A673 (cell line): ENCODE data around the gene PNKD. TPM values are rescaled to one million over a fixed set of nuclear protein-coding genes. Genes with fewer than 3 reads are reported as not detected.

Experiments
- BruUV-seq: library from RNA; stranded (reverse); fragments of 400-500 nt; replicated peaks from 2 replicates; lab custom pipeline; 2021; lab: Mats Ljungman, UMichigan
- CTCF ChIA-PET: fragments of 300-600 bp; sonication (Branson Sonifier 250); formaldehyde crosslinking; loops from one replicate; lab custom pipeline; 2022; ENCODE audit warnings: antibody characterized with exemption; lab: Charles Lee
- POLR2A ChIA-PET: fragments of 300-600 bp; sonication (Branson Sonifier 250); formaldehyde crosslinking; loops from one replicate; lab custom pipeline; 2022; ENCODE audit warnings: antibody characterized with exemption; ENCODE audit not compliant: low non-redundant PET; lab: Charles Lee
- DNase-seq: peaks from one replicate; pipeline ENCODE4 v3.0.0-alpha.2; 2015; ENCODE audit warnings: low spot score
- H3K27ac ChIP-seq: fragments of 200-600 bp; sonication (generic); 2 replicates; pipeline ENCODE4 v1.5.1; 2016; ENCODE audit warnings: mixed run types, low read depth, mild to moderate bottlenecking, mixed read lengths, antibody characterized with exemption, low read length; ENCODE audit not compliant: poor library complexity, severe bottlenecking
- H3K27me3 ChIP-seq: fragments of 200-600 bp; sonication (generic); replicated peaks from 2 replicates; pipeline ENCODE4 v1.6.1; 2017; ENCODE audit warnings: mixed run types, low read depth, mild to moderate bottlenecking, mixed read lengths, antibody characterized with exemption, low read length; ENCODE audit not compliant: insufficient read depth, poor library complexity
- H3K36me3 ChIP-seq: fragments of 200-600 bp; sonication (generic); 2 replicates; pipeline ENCODE4 v1.6.1; 2016; ENCODE audit warnings: mixed run types, mild to moderate bottlenecking, mixed read lengths, antibody characterized with exemption, low read length; ENCODE audit not compliant: insufficient read depth, poor library complexity, severe bottlenecking
- H3K4me1 ChIP-seq: fragments of 200-600 bp; sonication (generic); 2 replicates; pipeline ENCODE4 v1.6.1; 2017; ENCODE audit warnings: mixed run types, mild to moderate bottlenecking, mixed read lengths, antibody characterized with exemption, low read length; ENCODE audit not compliant: insufficient read depth, poor library complexity, severe bottlenecking
- H3K4me3 ChIP-seq: fragments of 200-600 bp; sonication (generic); 2 replicates; pipeline ENCODE4 v1.5.1; 2016; ENCODE audit warnings: low read depth, mixed run types, mild to moderate bottlenecking, mixed read lengths, low read length; ENCODE audit not compliant: poor library complexity, severe bottlenecking
- H3K9me3 ChIP-seq: fragments of 200-600 bp; sonication (generic); 2 replicates; pipeline ENCODE4 v1.6.1; 2016; ENCODE audit warnings: mixed run types, low read depth, mild to moderate bottlenecking, mixed read lengths, antibody characterized with exemption, low read length; ENCODE audit not compliant: poor library complexity, severe bottlenecking
- CTCF ChIP-seq: fragments of 300-800, 200-600 bp; sonication (generic); conservative IDR thresholded peaks from 2 replicates; pipeline ENCODE4 v1.5.1; 2017; ENCODE audit warnings: low read depth, mild to moderate bottlenecking, antibody characterized with exemption, low read length, moderate library complexity, mixed read lengths
- EZH2 ChIP-seq: fragments of 200-600 bp; sonication (generic); IDR thresholded peaks from 2 replicates; pipeline ENCODE4 v1.6.1; 2017; ENCODE audit warnings: borderline replicate concordance, low read depth, mild to moderate bottlenecking, mixed read lengths, antibody characterized with exemption, low read length; ENCODE audit not compliant: poor library complexity, severe bottlenecking
- intact Hi-C: fragments of 100-400 bp; cut with micrococcal nuclease; formaldehyde crosslinking; loops from one replicate; pipeline ENCODE4 v1.10.0; 2022; ENCODE audit not compliant: unreplicated experiment
- total RNA-seq: library from RNA; stranded (reverse); gene quantifications from 2 replicates; pipeline ENCODE4 v1.2.3, GENCODE V29; 2021

Gene PNKD
- total RNA-seq, 1 experiment from 2014 or later = 36.7 TPM

DNA sequence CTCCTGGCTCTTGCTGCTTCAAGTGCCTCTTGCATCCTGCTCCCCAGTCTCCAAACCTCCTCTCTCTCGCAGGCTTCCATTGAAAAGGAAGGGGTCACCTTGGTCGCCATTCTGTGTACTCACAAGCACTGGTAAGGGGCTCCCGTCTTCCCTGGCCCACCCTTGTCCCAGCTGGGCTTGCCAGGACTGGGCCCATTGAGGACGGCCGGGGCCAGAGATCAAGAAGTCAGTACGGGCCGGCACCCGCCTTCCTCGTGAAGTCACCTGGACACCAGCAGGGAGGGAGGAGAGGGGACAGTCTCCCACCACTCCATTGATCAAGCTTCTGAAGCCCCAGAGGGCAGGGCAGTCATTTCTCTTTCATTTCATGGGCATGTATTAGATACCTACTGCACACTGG lies 70.3 kb downstream of the PNKD start:
- no peak for DNase-seq
- Histone ChIP-seq H3K9me3 (no peaks in the 10 kb centered on the region), H3K27ac (no peak overlapping the region), H3K36me3 (no peaks in the 10 kb centered on the region), H3K27me3 (no peaks in the 10 kb centered on the region), H3K4me1 (peaks cover 5% of the 10 kb centered on the region), H3K4me3 (no peak overlapping the region)
- intact Hi-C loops = no loop called here
- no TSS peak for BruUV-seq
- TF ChIP-seq EZH2 (no peak), CTCF (no peak)
- ChIA-PET CTCF (no interaction called here), POLR2A (no interaction called here)

DNA sequence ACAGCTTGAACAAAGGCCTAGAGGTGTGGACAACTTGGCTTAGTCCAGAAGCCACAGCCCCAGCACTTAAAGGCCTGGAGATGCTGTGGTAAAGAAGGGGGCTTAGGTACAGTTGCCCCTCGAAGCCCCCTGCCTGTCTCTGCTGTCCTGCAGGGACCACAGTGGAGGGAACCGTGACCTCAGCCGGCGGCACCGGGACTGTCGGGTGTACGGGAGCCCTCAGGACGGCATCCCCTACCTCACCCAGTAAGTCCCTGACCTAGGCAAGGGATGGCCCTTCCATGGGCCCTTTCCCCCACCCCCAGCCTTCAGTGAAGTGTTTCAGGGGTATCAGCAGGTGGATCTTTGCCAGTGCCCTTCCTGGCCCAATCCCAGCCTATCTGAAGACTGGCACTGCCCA lies 71.1 kb downstream of the PNKD start:
- no peak for TF ChIP-seq CTCF
- TF ChIP-seq EZH2 = no peak
- CTCF ChIA-PET = no interaction called here
- Histone ChIP-seq H3K4me1 (peaks cover 10% of the 10 kb centered on the region), H3K4me3 (no peak overlapping the region), H3K36me3 (no peaks in the 10 kb centered on the region), H3K27me3 (no peaks in the 10 kb centered on the region), H3K9me3 (no peaks in the 10 kb centered on the region), H3K27ac (no peak overlapping the region)
- POLR2A ChIA-PET = no interaction called here
- no TSS peak for BruUV-seq
- DNase-seq = no peak
- intact Hi-C loops = no loop called here

GRCh38 chr2:218342837-218343236 lies 72.5 kb downstream of the PNKD start:
- TF ChIP-seq CTCF (no peak), EZH2 (no peak)
- ChIA-PET POLR2A (no interaction called here), CTCF (no interaction called here)
- Histone ChIP-seq H3K4me3 (no peak overlapping the region), H3K4me1 (peaks cover 10% of the 10 kb centered on the region), H3K9me3 (no peaks in the 10 kb centered on the region), H3K27ac (no peak overlapping the region), H3K36me3 (no peaks in the 10 kb centered on the region), H3K27me3 (no peaks in the 10 kb centered on the region)
- no TSS peak for BruUV-seq
- intact Hi-C loops = no loop called here
- DNase-seq = no peak
